ENCODE measurements around the gene OR1L8. TPM values are rescaled to one million over a fixed set of nuclear protein-coding genes. Genes with fewer than 3 reads are reported as not detected.

The OR1L8 gene
- total RNA-seq, 4 donors from 2014 or later, result not detected

DNA sequence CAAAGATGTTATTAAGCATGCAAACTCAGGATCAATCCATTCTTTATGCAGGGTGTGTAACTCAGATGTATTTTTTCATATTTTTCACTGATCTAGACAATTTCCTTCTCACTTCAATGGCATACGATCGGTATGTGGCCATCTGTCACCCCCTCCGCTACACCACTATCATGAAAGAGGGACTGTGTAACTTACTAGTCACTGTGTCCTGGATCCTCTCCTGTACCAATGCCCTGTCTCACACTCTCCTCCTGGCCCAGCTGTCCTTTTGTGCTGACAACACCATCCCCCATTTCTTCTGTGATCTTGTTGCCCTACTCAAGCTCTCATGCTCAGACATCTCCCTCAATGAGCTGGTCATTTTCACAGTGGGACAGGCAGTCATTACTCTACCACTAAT, 63.8 kb downstream of the OR1L8 start:
- DNase-seq, result no peak
- Histone ChIP-seq H3K4me1 (no peaks in the 10 kb centered on the region), H3K9me3 (no peaks in the 10 kb centered on the region), H3K4me3 (no peak overlapping the region), H3K27me3 (no peaks in the 10 kb centered on the region), H3K36me3 (no peaks in the 10 kb centered on the region), H3K27ac (no peak overlapping the region)
- no peak for ATAC-seq
- intact Hi-C loops (cut with DNase I; ENCODE audit: low total_unique reads) (no loop called here), in situ Hi-C loops (cut with MboI; ENCODE audit: low sequenced_read_pairs in 4 of 4) (no loop called here)
- TF ChIP-seq, protein P1, sequence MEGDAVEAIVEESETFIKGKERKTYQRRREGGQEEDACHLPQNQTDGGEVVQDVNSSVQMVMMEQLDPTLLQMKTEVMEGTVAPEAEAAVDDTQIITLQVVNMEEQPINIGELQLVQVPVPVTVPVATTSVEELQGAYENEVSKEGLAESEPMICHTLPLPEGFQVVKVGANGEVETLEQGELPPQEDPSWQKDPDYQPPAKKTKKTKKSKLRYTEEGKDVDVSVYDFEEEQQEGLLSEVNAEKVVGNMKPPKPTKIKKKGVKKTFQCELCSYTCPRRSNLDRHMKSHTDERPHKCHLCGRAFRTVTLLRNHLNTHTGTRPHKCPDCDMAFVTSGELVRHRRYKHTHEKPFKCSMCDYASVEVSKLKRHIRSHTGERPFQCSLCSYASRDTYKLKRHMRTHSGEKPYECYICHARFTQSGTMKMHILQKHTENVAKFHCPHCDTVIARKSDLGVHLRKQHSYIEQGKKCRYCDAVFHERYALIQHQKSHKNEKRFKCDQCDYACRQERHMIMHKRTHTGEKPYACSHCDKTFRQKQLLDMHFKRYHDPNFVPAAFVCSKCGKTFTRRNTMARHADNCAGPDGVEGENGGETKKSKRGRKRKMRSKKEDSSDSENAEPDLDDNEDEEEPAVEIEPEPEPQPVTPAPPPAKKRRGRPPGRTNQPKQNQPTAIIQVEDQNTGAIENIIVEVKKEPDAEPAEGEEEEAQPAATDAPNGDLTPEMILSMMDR (IDR thresholded peaks at IDR 0.05 in 4 of 5, conservative IDR thresholded peaks at IDR 0.05 in 1 of 5), result no peak
- TF ChIP-seq POLR2A (IDR thresholded peaks at IDR 0.05), result no peak

DNA sequence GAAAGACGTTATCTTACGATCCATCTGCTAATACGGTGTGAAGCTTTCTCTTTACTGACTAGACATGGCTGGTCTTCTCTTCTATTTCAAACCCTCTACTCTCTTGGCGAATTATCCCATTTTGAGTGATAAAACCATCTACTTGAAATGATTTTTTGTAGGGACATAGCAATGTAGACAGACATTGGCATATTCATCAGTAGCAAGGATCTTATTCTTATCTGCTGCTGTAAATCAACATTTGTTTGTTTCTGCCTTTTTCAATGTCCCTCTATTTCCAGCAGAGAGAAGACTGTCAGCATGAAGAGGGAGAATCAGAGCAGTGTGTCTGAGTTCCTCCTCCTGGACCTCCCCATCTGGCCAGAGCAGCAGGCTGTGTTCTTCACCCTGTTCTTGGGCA, 64.3 kb downstream of the OR1L8 start, which contains the start of gene OR1J4:
OR1J4 (plus strand) TSS at position 301 of the 400 bp plus-strand sequence; CDS start at position 301, 0 bp downstream.
- Histone ChIP-seq H3K4me3 (no peak within 1 kb of the TSS), H3K9me3 (no peaks in the 10 kb centered on the region), H3K4me1 (no peaks in the 10 kb centered on the region), H3K27me3 (no peaks in the 10 kb centered on the region), H3K36me3 (no peaks in the 10 kb centered on the region), H3K27ac (no peak within 1 kb of the TSS)
- intact Hi-C loops (cut with DNase I; ENCODE audit: low total_unique reads), result no loop called here
- TF ChIP-seq, protein P1 (IDR thresholded peaks at IDR 0.05 in 4 of 5, conservative IDR thresholded peaks at IDR 0.05 in 1 of 5), result no peak
- TF ChIP-seq POLR2A (IDR thresholded peaks at IDR 0.05), result no peak
- in situ Hi-C loops (cut with MboI; ENCODE audit: low sequenced_read_pairs in 4 of 4), result no loop called here
- ATAC-seq, result no peak
- DNase-seq, result no peak

DNA sequence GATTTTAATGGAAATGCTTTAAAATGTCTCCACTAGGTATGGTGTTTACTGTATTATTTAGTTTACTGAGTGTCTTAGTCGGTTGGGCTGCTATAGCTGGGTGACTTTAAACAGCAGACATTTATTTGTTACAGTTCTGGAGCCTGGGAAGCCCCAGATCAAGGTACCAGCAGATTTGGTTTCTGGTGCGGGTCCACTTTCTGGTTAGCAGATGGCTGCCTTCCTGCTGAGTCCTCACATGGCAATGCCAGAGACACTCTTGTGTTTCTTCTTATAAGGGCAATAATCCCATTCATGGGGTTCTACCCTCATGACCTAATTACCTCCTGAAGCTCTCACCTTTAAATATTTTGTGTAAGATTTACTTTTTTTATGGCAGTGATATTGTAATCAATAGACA, 65.0 kb downstream of the OR1L8 start:
- no peak for TF ChIP-seq POLR2A (IDR thresholded peaks at IDR 0.05)
- TF ChIP-seq, protein P1 (IDR thresholded peaks at IDR 0.05 in 4 of 5, conservative IDR thresholded peaks at IDR 0.05 in 1 of 5), result no peak
- no peaks in the 10 kb centered on the region for H3K27me3 ChIP-seq
- H3K36me3 ChIP-seq, result no peaks in the 10 kb centered on the region
- no peak overlapping the region for H3K4me3 ChIP-seq
- ATAC-seq (no peak), DNase-seq (no peak)
- no peak overlapping the region for H3K27ac ChIP-seq
- no peaks in the 10 kb centered on the region for H3K4me1 ChIP-seq
- intact Hi-C loops (cut with DNase I; ENCODE audit: low total_unique reads) (no loop called here), in situ Hi-C loops (cut with MboI; ENCODE audit: low sequenced_read_pairs in 4 of 4) (no loop called here)
- H3K9me3 ChIP-seq, result no peaks in the 10 kb centered on the region

Other genes starting within 250 kb of the OR1L8 start
- 1 to 10 TPM in 3 of 4 donors, under 1 TPM in 1; 0.78 to 1.8 (median 1.0) TPM for gene PTGS1, start 212.4 kb downstream of the OR1L8 start, total RNA-seq
- gene OR1J1, start 105.5 kb downstream of the OR1L8 start, total RNA-seq, result not detected
- not detected for gene OR1J2, start 72.6 kb downstream of the OR1L8 start, total RNA-seq
- gene OR1J4, start 64.2 kb downstream of the OR1L8 start, total RNA-seq, result not detected
- gene OR1N1, start 56.1 kb downstream of the OR1L8 start, total RNA-seq, result not detected
- not detected for gene OR1N2, start 30.3 kb downstream of the OR1L8 start, total RNA-seq
- gene OR1Q1, start 31.4 kb upstream of the OR1L8 start, total RNA-seq, result not detected
- gene OR1B1, start 74.2 kb upstream of the OR1L8 start, total RNA-seq, result not detected
- not detected for gene OR1L1, start 78.3 kb upstream of the OR1L8 start, total RNA-seq
- gene OR1L3, start 91.7 kb upstream of the OR1L8 start, total RNA-seq, result not detected
- not detected for gene OR1L4, start 140.6 kb upstream of the OR1L8 start, total RNA-seq
- gene OR1L6, start 158.9 kb upstream of the OR1L8 start, total RNA-seq, result not detected
- gene OR5C1, start 205.5 kb upstream of the OR1L8 start, total RNA-seq, result not detected
- gene OR1K1, start 216.7 kb upstream of the OR1L8 start, total RNA-seq, result not detected
- gene PDCL, start 245.2 kb upstream of the OR1L8 start, total RNA-seq, result 10 to 100 TPM in 1 of 4 donors, 1 to 10 TPM in 3; 3.3 to 10.7 (median 5.6) TPM